ENCODE measurements around the gene PTPRR. TPM values are rescaled to one million over a fixed set of nuclear protein-coding genes. Genes with fewer than 3 reads are reported as not detected.

PTPRR gene
- total and polyA plus RNA-seq, 4 donors: 0.17 to 1.5 (median 0.61) TPM

- no peak for TF ChIP-seq CTCF (IDR thresholded peaks at IDR 0.05; ENCODE audit: control extremely low read depth, extremely low read depth)
- H3K27ac ChIP-seq (ENCODE audit: low read depth in 1 of 2, low read length in 1 of 2): no peak overlapping the region
- no peaks in the 10 kb centered on the region for H3K36me3 ChIP-seq (ENCODE audit: control insufficient read depth in 4 of 4, insufficient read depth in 4 of 4, low read length in 4 of 4)
- H3K4me1 ChIP-seq (ENCODE audit: control insufficient read depth in 5 of 5, insufficient read depth in 5 of 5, low read length in 5 of 5): peaks cover 0 to 28% (median 9%) of the 10 kb centered on the region in 5 donors
- DNase-seq (peak in 1 of 3 donors; percentile 40), ATAC-seq (ENCODE audit: insufficient read depth, low FRiP score) (no peak)
- H3K27me3 ChIP-seq (ENCODE audit: control insufficient read depth in 3 of 3, insufficient read depth in 3 of 3, low read length in 2 of 3): no peaks in the 10 kb centered on the region
- no peaks in the 10 kb centered on the region for H3K9me3 ChIP-seq (ENCODE audit: control insufficient read depth in 4 of 4, insufficient read depth in 3 of 4, low read length in 3 of 4)
- H3K4me3 ChIP-seq: no peak overlapping the region
- WGBS, 2 donors: 62 to 81% methylated on average over 3 of the region's 3 CpGs
- no peak overlapping the region for H3K9ac ChIP-seq (ENCODE audit: insufficient read depth in 1 of 2, low read length in 2 of 2)
These were observed 65.5 kb downstream of the PTPRR start for GRCh38 chr12:70854881-70855568.

- peak; percentile 13 to 53 (median 50) for DNase-seq
- Histone ChIP-seq H3K9ac (ENCODE audit: insufficient read depth in 1 of 2, low read length in 2 of 2) (no peak overlapping the region), H3K36me3 (ENCODE audit: control insufficient read depth in 4 of 4, insufficient read depth in 4 of 4, low read length in 4 of 4) (no peaks in the 10 kb centered on the region), H3K9me3 (ENCODE audit: control insufficient read depth in 4 of 4, insufficient read depth in 3 of 4, low read length in 3 of 4) (no peaks in the 10 kb centered on the region), H3K4me3 (no peak overlapping the region), H3K27ac (ENCODE audit: low read depth in 1 of 2, low read length in 1 of 2) (no peak overlapping the region), H3K27me3 (ENCODE audit: control insufficient read depth in 3 of 3, insufficient read depth in 3 of 3, low read length in 2 of 3) (no peaks in the 10 kb centered on the region), H3K4me1 (ENCODE audit: control insufficient read depth in 5 of 5, insufficient read depth in 5 of 5, low read length in 5 of 5) (peaks cover 0 to 28% (median 9%) of the 10 kb centered on the region in 5 donors)
- no peak for ATAC-seq (ENCODE audit: insufficient read depth, low FRiP score)
- WGBS, 2 donors: 50 to 65% methylated on average over 3 of the region's 3 CpGs
- TF ChIP-seq CTCF (IDR thresholded peaks at IDR 0.05; ENCODE audit: control extremely low read depth, extremely low read depth): no peak
These were observed 66.4 kb downstream of the PTPRR start for GRCh38 chr12:70854138-70854537.

- ATAC-seq (ENCODE audit: insufficient read depth, low FRiP score) (peak; percentile 39), DNase-seq (peak; percentile 43 to 96 (median 88))
These were observed 67.2 kb downstream of the PTPRR start for GRCh38 chr12:70853326-70853725.

More at GRCh38 chr12:70853326-70853725, 67.2 kb downstream of the PTPRR start:
- Histone ChIP-seq H3K27me3 (ENCODE audit: control insufficient read depth in 3 of 3, insufficient read depth in 3 of 3, low read length in 2 of 3) (no peaks in the 10 kb centered on the region), H3K4me1 (ENCODE audit: control insufficient read depth in 5 of 5, insufficient read depth in 5 of 5, low read length in 5 of 5) (peaks cover 0 to 28% (median 9%) of the 10 kb centered on the region in 5 donors), H3K36me3 (ENCODE audit: control insufficient read depth in 4 of 4, insufficient read depth in 4 of 4, low read length in 4 of 4) (no peaks in the 10 kb centered on the region), H3K27ac (ENCODE audit: low read depth in 1 of 2, low read length in 1 of 2) (peak overlapping the region in 1 of 2 donors; percentile 56), H3K9me3 (ENCODE audit: control insufficient read depth in 4 of 4, insufficient read depth in 3 of 4, low read length in 3 of 4) (no peaks in the 10 kb centered on the region), H3K9ac (ENCODE audit: insufficient read depth in 1 of 2, low read length in 2 of 2) (no peak overlapping the region), H3K4me3 (no peak overlapping the region)
- WGBS, 2 donors: 51 to 61% methylated on average over 3 of the region's 3 CpGs
- no peak for TF ChIP-seq CTCF (IDR thresholded peaks at IDR 0.05; ENCODE audit: control extremely low read depth, extremely low read depth)

Measured in lung (tissue), 12 donors.